B cell (primary cell): ENCODE measurements around the gene PODN. TPM values are rescaled to one million over a fixed set of nuclear protein-coding genes. Genes with fewer than 3 reads are reported as not detected.

Source experiments
- ATAC-seq: fragments of 200-7000 bp; cut with Tn5 transposase; one replicate; pipeline ENCODE4 v1.10.0; 2021; ENCODE audit warnings: low read depth, mild to moderate bottlenecking, moderate number of reproducible peaks, moderate library complexity
- CTCF ChIA-PET: fragments of 350-600 bp; sonication (Branson Sonifier 250); formaldehyde crosslinking; loops from one replicate; lab custom pipeline; 2021; ENCODE audit warnings: antibody characterized with exemption, inconsistent platforms; lab: Charles Lee
- POLR2A ChIA-PET: fragments of 350-600 bp; sonication (Branson Sonifier 250); formaldehyde crosslinking; loops from one replicate; lab custom pipeline; 2021; ENCODE audit warnings: antibody characterized with exemption; lab: Charles Lee
- DNase-seq: peaks from one replicate; pipeline ENCODE4 v3.0.0; 2013
- H2AFZ ChIP-seq: 2 replicates; pipeline ENCODE4 v1.6.1; 2012; ENCODE audit warnings: mild to moderate bottlenecking, low read depth, low read length; ENCODE audit not compliant: insufficient read depth, poor library complexity, severe bottlenecking
- H3K27ac ChIP-seq, 2 donors: 1 replicate in 1 of 2; 2 replicates in 1 of 2; pipeline ENCODE4 v1.5.1; 2012 to 2013; ENCODE audit warnings: low read length in 2 of 2, mild to moderate bottlenecking in 2 of 2, moderate library complexity in 1 of 2
- H3K27me3 ChIP-seq, 4 experiments: fragments of 200-600 bp in 1 of 4; sonication (generic) in 1 of 4; replicated peaks in 1 of 4; 1 replicate in 2 of 4; 2 replicates in 2 of 4; pipeline versions ENCODE4 v1.6.1 to v1.7.0; 2013 to 2016; ENCODE audit warnings: low read length in 3 of 4, mild to moderate bottlenecking in 2 of 4, mixed read lengths in 1 of 4, moderate library complexity in 1 of 4; ENCODE audit not compliant: insufficient read depth in 4 of 4, control insufficient read depth in 3 of 4; ENCODE audit errors: control extremely low read depth in 1 of 4
- H3K36me3 ChIP-seq, 2 experiments: replicated peaks in 1 of 2; 1 replicate in 1 of 2; 2 replicates in 1 of 2; pipeline versions ENCODE4 v1.6.1 to v1.7.1; 2013; ENCODE audit warnings: low read length in 1 of 2; ENCODE audit not compliant: insufficient read depth in 2 of 2, control insufficient read depth in 1 of 2; ENCODE audit errors: control extremely low read depth in 1 of 2, extremely low read depth in 1 of 2
- H3K4me1 ChIP-seq, 2 donors: fragments of 200-600 bp in 1 of 2; sonication (generic) in 1 of 2; 1 replicate in 1 of 2; 2 replicates in 1 of 2; pipeline versions ENCODE4 v1.5.1 to v1.6.1; 2013 to 2017; ENCODE audit warnings: low read length in 2 of 2; ENCODE audit not compliant: control insufficient read depth in 2 of 2, insufficient read depth in 2 of 2
- H3K4me2 ChIP-seq: replicated peaks from 2 replicates; pipeline ENCODE3; 2012; ENCODE audit warnings: mild to moderate bottlenecking, low read depth, low read length; ENCODE audit not compliant: poor library complexity, severe bottlenecking
- H3K4me3 ChIP-seq, 5 experiments: fragments of 200-600 bp in 1 of 5; sonication (generic) in 1 of 5; 1 replicate in 3 of 5; 2 replicates in 2 of 5; pipeline versions ENCODE4 v1.5.1 to v1.7.0; 2011 to 2016; ENCODE audit warnings: low read length in 4 of 5, mild to moderate bottlenecking in 4 of 5, low read depth in 2 of 5, control low read depth in 1 of 5, moderate library complexity in 1 of 5; ENCODE audit not compliant: insufficient read depth in 1 of 5; ENCODE audit errors: control extremely low read depth in 1 of 5, extremely low read depth in 1 of 5
- H3K79me2 ChIP-seq: fragments of 200-600 bp; sonication (generic); one replicate; pipeline ENCODE4 v1.6.0; 2016; ENCODE audit warnings: low read length; ENCODE audit not compliant: control insufficient read depth, insufficient read depth
- H3K9ac ChIP-seq: fragments of 200-600 bp; sonication (generic); 2 replicates; pipeline ENCODE4 v1.6.1; 2017; ENCODE audit warnings: mild to moderate bottlenecking, low read length, moderate library complexity
- H3K9me3 ChIP-seq, 3 donors: one replicate each; pipeline versions ENCODE4 v1.6.1 to v1.7.1; 2013; ENCODE audit warnings: low read length in 2 of 3; ENCODE audit not compliant: control insufficient read depth in 2 of 3, insufficient read depth in 1 of 3; ENCODE audit errors: control extremely low read depth in 1 of 3
- H4K20me1 ChIP-seq: 2 replicates; pipeline ENCODE4 v1.6.0; 2012; ENCODE audit warnings: mild to moderate bottlenecking, low read length; ENCODE audit not compliant: insufficient read depth, control insufficient read depth, poor library complexity, severe bottlenecking
- H3K27ac Mint-ChIP-seq: one replicate; pipeline ENCODE4 v1.8.0; 2021; ENCODE audit warnings: mixed read lengths
- H3K27me3 Mint-ChIP-seq: one replicate; pipeline ENCODE4 v1.8.0; 2021; ENCODE audit warnings: mixed read lengths
- H3K4me1 Mint-ChIP-seq: one replicate; pipeline ENCODE4 v1.8.0; 2021; ENCODE audit warnings: mixed read lengths
- H3K4me3 Mint-ChIP-seq: one replicate; pipeline ENCODE4 v1.8.0; 2021; ENCODE audit warnings: mixed read lengths
- H3K9me3 Mint-ChIP-seq: one replicate; pipeline ENCODE4 v1.8.0; 2022; ENCODE audit warnings: mixed read lengths; ENCODE audit not compliant: insufficient read depth
- CTCF ChIP-seq: fragments of 200-600 bp; IDR thresholded peaks from one replicate; pipeline ENCODE4 v1.8.0; 2022; ENCODE audit warnings: antibody characterized with exemption, mild to moderate bottlenecking
- EZH2 ChIP-seq: IDR thresholded peaks from 2 replicates; pipeline ENCODE4 v1.6.1; 2012; ENCODE audit warnings: borderline replicate concordance, low read depth, mild to moderate bottlenecking, moderate library complexity, low read length; ENCODE audit not compliant: insufficient read depth, poor library complexity, severe bottlenecking
- WGBS: methylation state at CpG from one replicate; pipeline ENCODE4 v1.1.5; 2013; ENCODE audit warnings: missing lambda C conversion rate; ENCODE audit not compliant: insufficient coverage; 5-methylcytosine and 5-hydroxymethylcytosine counted together
- intact Hi-C: fragments of 100-400 bp; cut with micrococcal nuclease; formaldehyde crosslinking; loops from one replicate; pipeline ENCODE4 v1.10.0; 2022
- polyA plus RNA-seq: library from polyadenylated mRNA; depleted of rRNA; stranded (reverse); fragments of >200 nt; gene quantifications from 2 replicates; pipeline ENCODE4 v1.2.3, GENCODE V29; 2012
- total RNA-seq, 2 donors: library from RNA; stranded (reverse); fragments of 120-200 nt in 1 of 2; gene quantifications; 1 replicate in 1 of 2; 2 replicates in 1 of 2; pipeline versions ENCODE4 v1.2.3 to v1.2.4, GENCODE V29; 2013 to 2022

The PODN gene
- total and polyA plus RNA-seq, 2 donors (not counting 1 experiment from before 2014, with no cell fraction given) = not detected

DNA sequence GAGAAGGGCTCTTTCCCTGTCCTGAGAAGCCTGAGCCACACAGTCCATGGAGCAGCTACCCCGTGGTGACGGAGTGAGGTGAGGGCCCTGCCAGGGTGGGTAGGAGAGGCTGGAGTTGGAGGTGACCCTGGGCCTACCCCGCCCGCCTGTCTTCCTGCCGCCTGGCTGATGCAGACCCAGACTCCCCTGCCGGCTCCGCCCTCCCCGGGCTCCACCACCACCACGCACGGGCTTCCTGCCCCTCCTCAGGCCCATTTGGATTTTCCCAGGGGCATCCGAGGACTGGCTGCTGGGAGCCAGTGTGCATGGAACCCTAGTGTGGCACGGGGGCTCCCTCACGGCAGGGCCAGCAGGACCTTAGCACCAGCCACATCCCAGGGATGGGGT, 32.5 kb downstream of the PODN start:
- intact Hi-C loops = no loop called here
- no peak for DNase-seq
- Histone ChIP-seq H3K36me3 (no peaks in the 10 kb centered on the region), H4K20me1 (no peaks in the 10 kb centered on the region), H2AFZ (no peak overlapping the region), H3K79me2 (no peaks in the 10 kb centered on the region), H3K9ac (no peak overlapping the region), H3K4me3 (no peak overlapping the region), H3K9me3 (peaks cover 0 to 22% (median 0%) of the 10 kb centered on the region in 3 donors), H3K4me2 (no peak overlapping the region), H3K27me3 (no peaks in the 10 kb centered on the region), H3K27ac (no peak overlapping the region), H3K4me1 (no peaks in the 10 kb centered on the region)
- H3K9me3 Mint-ChIP-seq = no peaks in the 10 kb centered on the region
- TF ChIP-seq EZH2 (no peak), CTCF (no peak)
- no peaks in the 10 kb centered on the region for H3K4me1 Mint-ChIP-seq
- H3K27me3 Mint-ChIP-seq = no peaks in the 10 kb centered on the region
- POLR2A ChIA-PET = no interaction called here
- 89% methylated on average over 12 of the region's 13 CpGs for WGBS
- no peak overlapping the region for H3K27ac Mint-ChIP-seq
- no peak for ATAC-seq
- CTCF ChIA-PET = no interaction called here
- no peak overlapping the region for H3K4me3 Mint-ChIP-seq

DNA sequence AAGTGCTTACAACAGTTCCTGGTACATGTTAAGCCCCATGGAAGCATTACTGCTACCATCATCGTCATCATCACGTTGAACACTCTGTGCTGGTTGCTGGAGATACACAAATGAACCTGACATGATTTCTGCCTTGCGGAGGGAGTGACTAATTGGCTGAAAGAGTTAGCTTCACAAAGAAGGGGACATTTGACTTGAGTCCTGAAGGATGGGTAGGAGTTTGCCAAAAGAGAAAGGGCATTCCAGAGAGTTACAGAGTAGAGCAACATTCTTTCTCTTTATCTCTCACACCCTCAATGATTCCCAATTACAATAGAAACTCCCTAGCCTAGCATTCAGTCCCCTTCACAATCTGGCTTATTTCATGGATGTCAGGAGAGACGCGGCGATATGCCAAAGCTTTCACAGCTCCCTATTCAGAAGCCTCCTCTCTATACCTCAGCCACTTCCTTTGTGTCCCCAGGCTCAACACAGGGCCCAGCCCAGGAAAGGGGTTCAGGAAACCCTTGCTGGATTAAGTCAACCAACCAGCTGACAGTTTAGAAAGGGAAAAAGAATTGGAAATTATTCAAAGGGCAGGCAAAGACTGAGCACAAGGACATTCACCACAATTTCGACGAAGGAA, 42.4 kb downstream of the PODN start:
- H3K27ac Mint-ChIP-seq = no peak overlapping the region
- no peak for ATAC-seq
- CTCF ChIA-PET = no interaction called here

More for the DNA sequence above, 42.4 kb downstream of the PODN start:
- TF ChIP-seq EZH2 (no peak), CTCF (no peak)
- Histone ChIP-seq H3K9ac (no peak overlapping the region), H3K79me2 (no peaks in the 10 kb centered on the region), H3K4me3 (no peak overlapping the region), H2AFZ (no peak overlapping the region), H3K36me3 (no peaks in the 10 kb centered on the region), H3K9me3 (peaks cover 0 to 27% (median 0%) of the 10 kb centered on the region in 3 donors), H3K4me2 (no peak overlapping the region), H3K4me1 (no peaks in the 10 kb centered on the region), H4K20me1 (no peaks in the 10 kb centered on the region), H3K27me3 (no peaks in the 10 kb centered on the region), H3K27ac (no peak overlapping the region)
- POLR2A ChIA-PET = no interaction called here
- DNase-seq = no peak
- H3K27me3 Mint-ChIP-seq = peaks cover 9% of the 10 kb centered on the region
- WGBS = 80% methylated on average over 3 of the region's 8 CpGs
- H3K4me3 Mint-ChIP-seq = no peak overlapping the region
- intact Hi-C loops = no loop called here
- H3K9me3 Mint-ChIP-seq = no peaks in the 10 kb centered on the region
- no peaks in the 10 kb centered on the region for H3K4me1 Mint-ChIP-seq
